ENCODE results near the gene ADAM12. TPM values are rescaled to one million over a fixed set of nuclear protein-coding genes. Genes with fewer than 3 reads are reported as not detected.

ADAM12 gene
- total and polyA plus RNA-seq, 8 donors: 0.03 to 3.7 (median 0.15) TPM

GRCh38 chr10:126315494-126316177 is 72.6 kb downstream of the ADAM12 start:
- TF ChIP-seq, protein P1, sequence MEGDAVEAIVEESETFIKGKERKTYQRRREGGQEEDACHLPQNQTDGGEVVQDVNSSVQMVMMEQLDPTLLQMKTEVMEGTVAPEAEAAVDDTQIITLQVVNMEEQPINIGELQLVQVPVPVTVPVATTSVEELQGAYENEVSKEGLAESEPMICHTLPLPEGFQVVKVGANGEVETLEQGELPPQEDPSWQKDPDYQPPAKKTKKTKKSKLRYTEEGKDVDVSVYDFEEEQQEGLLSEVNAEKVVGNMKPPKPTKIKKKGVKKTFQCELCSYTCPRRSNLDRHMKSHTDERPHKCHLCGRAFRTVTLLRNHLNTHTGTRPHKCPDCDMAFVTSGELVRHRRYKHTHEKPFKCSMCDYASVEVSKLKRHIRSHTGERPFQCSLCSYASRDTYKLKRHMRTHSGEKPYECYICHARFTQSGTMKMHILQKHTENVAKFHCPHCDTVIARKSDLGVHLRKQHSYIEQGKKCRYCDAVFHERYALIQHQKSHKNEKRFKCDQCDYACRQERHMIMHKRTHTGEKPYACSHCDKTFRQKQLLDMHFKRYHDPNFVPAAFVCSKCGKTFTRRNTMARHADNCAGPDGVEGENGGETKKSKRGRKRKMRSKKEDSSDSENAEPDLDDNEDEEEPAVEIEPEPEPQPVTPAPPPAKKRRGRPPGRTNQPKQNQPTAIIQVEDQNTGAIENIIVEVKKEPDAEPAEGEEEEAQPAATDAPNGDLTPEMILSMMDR (IDR thresholded peaks at IDR 0.05): no peak
- no peaks in the 10 kb centered on the region for H3K36me3 ChIP-seq
- H3K9me3 ChIP-seq: no peaks in the 10 kb centered on the region
- ATAC-seq: no peak
- no peak overlapping the region for H3K4me3 ChIP-seq
- H3K4me1 ChIP-seq: no peaks in the 10 kb centered on the region
- no peak for DNase-seq
- 53 to 71% methylated on average over 12 of the region's 12 CpGs for WGBS, 2 donors
- no peaks in the 10 kb centered on the region for H3K27me3 ChIP-seq
- no peak overlapping the region for H3K27ac ChIP-seq
- intact Hi-C loops (cut with DNase I): no loop called here
- FAIRE-seq: no peak

- 65 to 74% methylated on average over 14 of the region's 14 CpGs for WGBS, 2 donors
- no peaks in the 10 kb centered on the region for H3K9me3 ChIP-seq
- no peak for ATAC-seq
- no peaks in the 10 kb centered on the region for H3K36me3 ChIP-seq
- no peak for DNase-seq
- no peak overlapping the region for H3K4me3 ChIP-seq
- no peak overlapping the region for H3K27ac ChIP-seq
- no peaks in the 10 kb centered on the region for H3K27me3 ChIP-seq
- intact Hi-C loops (cut with DNase I): no loop called here
- no peak for FAIRE-seq
- no peaks in the 10 kb centered on the region for H3K4me1 ChIP-seq
- TF ChIP-seq, protein P1 (IDR thresholded peaks at IDR 0.05): no peak
Observed at GRCh38 chr10:126314863-126315493, 73.3 kb downstream of the ADAM12 start.

GRCh38 chr10:126312167-126312566 is 76.1 kb downstream of the ADAM12 start:
- no peak overlapping the region for H3K27ac ChIP-seq
- H3K9me3 ChIP-seq: no peaks in the 10 kb centered on the region
- DNase-seq (no peak), FAIRE-seq (no peak), ATAC-seq (no peak)
- peaks cover 0 to 3% (median 0%) of the 10 kb centered on the region in 4 donors for H3K27me3 ChIP-seq
- intact Hi-C loops (cut with DNase I): no loop called here
- H3K4me3 ChIP-seq: no peak overlapping the region
- H3K4me1 ChIP-seq: no peaks in the 10 kb centered on the region
- TF ChIP-seq, protein P1 (IDR thresholded peaks at IDR 0.05): no peak
- WGBS, 2 donors: 77 to 85% methylated on average over 9 of the region's 9 CpGs
- H3K36me3 ChIP-seq: no peaks in the 10 kb centered on the region

GRCh38 chr10:126309228-126309883 is 78.9 kb downstream of the ADAM12 start:
- no peak for ATAC-seq
- intact Hi-C loops (cut with DNase I): no loop called here
- H3K27me3 ChIP-seq: peaks cover 0 to 3% (median 0%) of the 10 kb centered on the region in 4 donors
- H3K4me3 ChIP-seq: no peak overlapping the region
- H3K9me3 ChIP-seq: no peaks in the 10 kb centered on the region
- DNase-seq: no peak
- no peaks in the 10 kb centered on the region for H3K36me3 ChIP-seq
- TF ChIP-seq, protein P1 (IDR thresholded peaks at IDR 0.05): no peak
- 65 to 70% methylated on average over 3 of the region's 3 CpGs for WGBS, 2 donors
- no peaks in the 10 kb centered on the region for H3K4me1 ChIP-seq
- H3K27ac ChIP-seq: no peak overlapping the region
- no peak for FAIRE-seq
